SU-DHL-6 (cell line): ENCODE results near the gene PVR.

Source experiments
- H2AFZ ChIP-seq: fragments of 200-600 bp; sonication (generic); 2 replicates; pipeline ENCODE4 v1.6.1; 2014; ENCODE audit warnings: low read depth, mild to moderate bottlenecking, moderate library complexity, mixed read lengths, antibody characterized with exemption, low read length; ENCODE audit not compliant: severe bottlenecking
- H3F3A ChIP-seq: fragments of 200-600 bp; shearing (Covaris generic); 2 replicates; pipeline ENCODE4 v1.6.0; 2016; ENCODE audit warnings: antibody characterized with exemption, mild to moderate bottlenecking; ENCODE audit not compliant: insufficient read depth
- H3K27ac ChIP-seq: fragments of 200-600 bp; sonication (generic); 2 replicates; pipeline ENCODE4 v1.5.1; 2016; ENCODE audit warnings: low read depth, mild to moderate bottlenecking, low read length, moderate library complexity, mixed read lengths
- H3K27me3 ChIP-seq: fragments of 200-600 bp; sonication (generic), shearing (Covaris generic); 2 replicates; pipeline ENCODE4 v1.6.0; 2014; ENCODE audit warnings: mild to moderate bottlenecking, low read length
- H3K36me3 ChIP-seq: fragments of 200-600 bp; sonication (generic); 2 replicates; pipeline ENCODE4 v1.6.1; 2014; ENCODE audit warnings: mild to moderate bottlenecking, low read length, mixed read lengths
- H3K4me2 ChIP-seq: fragments of 300-600, 200-600 bp; shearing (Covaris generic), sonication (generic); 2 replicates; pipeline ENCODE4 v1.6.0; 2014; ENCODE audit warnings: low read length, low read depth, mild to moderate bottlenecking; ENCODE audit not compliant: poor library complexity, severe bottlenecking
- H3K4me3 ChIP-seq: fragments of 200-600 bp; sonication (generic); 2 replicates; pipeline ENCODE4 v1.5.1; 2014; ENCODE audit warnings: antibody characterized with exemption, low read length, mild to moderate bottlenecking, mixed read lengths; ENCODE audit not compliant: insufficient read depth, poor library complexity, severe bottlenecking
- H3K79me2 ChIP-seq: fragments of 200-600 bp; sonication (generic); 2 replicates; pipeline ENCODE4 v1.6.1; 2014; ENCODE audit warnings: mild to moderate bottlenecking, low read length, moderate library complexity; ENCODE audit not compliant: insufficient read depth
- H3K9ac ChIP-seq: fragments of 200-600 bp; sonication (generic); 2 replicates; pipeline ENCODE4 v1.7.0; 2014; ENCODE audit warnings: mild to moderate bottlenecking, low read length
- H3K9me2 ChIP-seq: fragments of 200-600 bp; sonication (generic); replicated peaks from 2 replicates; pipeline ENCODE4 v1.6.1; 2014; ENCODE audit warnings: low read length; ENCODE audit not compliant: insufficient read depth
- H3K9me3 ChIP-seq: fragments of 200-600 bp; sonication (generic); 2 replicates; pipeline ENCODE4 v1.6.1; 2014; ENCODE audit warnings: low read length, mixed read lengths; ENCODE audit not compliant: insufficient read depth
- H4K20me1 ChIP-seq: fragments of 200-600 bp; sonication (generic); 2 replicates; pipeline ENCODE4 v1.6.1; 2014; ENCODE audit warnings: low read depth, mild to moderate bottlenecking, antibody characterized with exemption, low read length, moderate library complexity, mixed read lengths
- EZH2phosphoT487 ChIP-seq: fragments of 200-600 bp; sonication (generic), shearing (Covaris generic); conservative IDR thresholded peaks from 2 replicates; pipeline ENCODE4 v1.6.1; 2018; ENCODE audit warnings: mild to moderate bottlenecking, antibody characterized with exemption, low read length, moderate library complexity, mixed read lengths
- TF ChIP-seq, protein P1 (sequence below): fragments of 200-600 bp; sonication (generic); IDR thresholded peaks from one replicate; pipeline ENCODE4 v1.5.1; 2017; ENCODE audit warnings: antibody characterized with exemption, mild to moderate bottlenecking, low read length, moderate library complexity; ENCODE audit not compliant: insufficient read depth, poor library complexity, severe bottlenecking

PVR gene

DNA sequence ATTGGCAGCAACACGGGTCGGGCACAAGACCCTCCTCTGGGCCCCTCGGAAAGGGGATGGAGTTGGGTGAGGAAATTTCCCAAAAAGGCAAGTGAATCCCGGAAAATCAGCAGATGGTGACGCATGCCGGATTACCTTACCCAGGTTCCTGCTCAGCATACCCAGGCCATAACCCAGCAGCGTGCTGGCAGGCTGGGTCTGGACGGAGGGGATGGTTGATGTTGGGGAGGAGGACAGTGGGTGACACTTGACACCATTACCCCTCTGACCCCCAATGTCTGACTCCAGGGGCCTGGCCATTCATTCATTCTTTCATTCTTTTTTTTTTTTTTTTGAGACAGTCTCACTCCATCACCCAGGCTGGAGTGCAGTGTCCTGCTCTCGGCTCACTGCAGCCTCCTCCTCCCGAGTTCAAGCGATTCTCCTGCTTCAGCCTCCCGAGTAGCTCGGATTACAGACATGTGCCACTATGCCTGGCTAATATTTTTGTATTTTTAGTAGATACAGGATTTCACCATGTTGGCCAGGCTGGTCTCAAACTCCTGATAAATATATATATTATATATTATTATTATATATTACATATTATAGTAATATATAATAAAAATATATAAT, 799 bp downstream of the PVR start:
- Histone ChIP-seq H3K36me3 (no peaks in the 10 kb centered on the region), H4K20me1 (no peaks in the 10 kb centered on the region), H2AFZ (no peak overlapping the region), H3F3A (no peaks in the 10 kb centered on the region), H3K9ac (no peak overlapping the region), H3K9me3 (no peaks in the 10 kb centered on the region), H3K4me2 (no peak overlapping the region), H3K27ac (no peak overlapping the region), H3K79me2 (no peaks in the 10 kb centered on the region), H3K4me3 (no peak overlapping the region), H3K9me2 (no peaks in the 10 kb centered on the region), H3K27me3 (no peaks in the 10 kb centered on the region)
- TF ChIP-seq, protein P1, sequence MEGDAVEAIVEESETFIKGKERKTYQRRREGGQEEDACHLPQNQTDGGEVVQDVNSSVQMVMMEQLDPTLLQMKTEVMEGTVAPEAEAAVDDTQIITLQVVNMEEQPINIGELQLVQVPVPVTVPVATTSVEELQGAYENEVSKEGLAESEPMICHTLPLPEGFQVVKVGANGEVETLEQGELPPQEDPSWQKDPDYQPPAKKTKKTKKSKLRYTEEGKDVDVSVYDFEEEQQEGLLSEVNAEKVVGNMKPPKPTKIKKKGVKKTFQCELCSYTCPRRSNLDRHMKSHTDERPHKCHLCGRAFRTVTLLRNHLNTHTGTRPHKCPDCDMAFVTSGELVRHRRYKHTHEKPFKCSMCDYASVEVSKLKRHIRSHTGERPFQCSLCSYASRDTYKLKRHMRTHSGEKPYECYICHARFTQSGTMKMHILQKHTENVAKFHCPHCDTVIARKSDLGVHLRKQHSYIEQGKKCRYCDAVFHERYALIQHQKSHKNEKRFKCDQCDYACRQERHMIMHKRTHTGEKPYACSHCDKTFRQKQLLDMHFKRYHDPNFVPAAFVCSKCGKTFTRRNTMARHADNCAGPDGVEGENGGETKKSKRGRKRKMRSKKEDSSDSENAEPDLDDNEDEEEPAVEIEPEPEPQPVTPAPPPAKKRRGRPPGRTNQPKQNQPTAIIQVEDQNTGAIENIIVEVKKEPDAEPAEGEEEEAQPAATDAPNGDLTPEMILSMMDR: no peak
- no peak for TF ChIP-seq EZH2phosphoT487

DNA sequence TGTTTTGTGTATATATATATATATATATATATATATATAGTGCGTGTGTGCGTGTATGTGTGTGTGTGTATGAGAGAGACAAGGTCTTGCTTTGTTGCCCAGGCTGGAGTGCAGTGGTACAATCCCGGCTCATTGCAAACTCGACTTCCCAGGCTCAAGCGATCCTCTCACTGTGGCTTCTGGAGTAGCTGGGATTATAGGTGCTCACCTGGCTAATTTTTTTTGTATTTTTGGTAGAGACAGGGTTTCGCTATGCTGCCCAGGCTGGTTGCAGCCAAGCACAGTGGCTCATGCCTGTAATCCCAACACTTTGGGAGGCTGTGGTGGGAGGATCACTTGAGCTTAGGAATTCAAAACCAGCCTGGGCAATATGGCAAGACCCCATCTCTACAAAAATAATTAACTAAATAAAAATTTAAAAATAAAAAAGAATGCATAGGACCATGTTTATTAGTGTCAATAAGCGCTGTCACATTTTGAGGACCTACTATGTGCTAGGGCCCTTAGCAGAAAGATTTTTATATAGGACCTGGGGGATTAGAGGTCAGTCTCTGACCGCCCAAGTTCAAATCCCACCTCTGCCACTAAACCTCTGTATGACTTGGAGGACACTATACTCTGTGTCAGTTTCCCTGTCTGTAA, 1.8 kb downstream of the PVR start:
- Histone ChIP-seq H3K4me3 (no peak overlapping the region), H3F3A (no peaks in the 10 kb centered on the region), H2AFZ (no peak overlapping the region), H3K4me2 (no peak overlapping the region), H4K20me1 (no peaks in the 10 kb centered on the region), H3K9me3 (no peaks in the 10 kb centered on the region), H3K36me3 (no peaks in the 10 kb centered on the region), H3K9me2 (no peaks in the 10 kb centered on the region), H3K9ac (no peak overlapping the region), H3K27ac (no peak overlapping the region), H3K79me2 (no peaks in the 10 kb centered on the region), H3K27me3 (no peaks in the 10 kb centered on the region)
- no peak for TF ChIP-seq EZH2phosphoT487
- TF ChIP-seq, protein P1: no peak

DNA sequence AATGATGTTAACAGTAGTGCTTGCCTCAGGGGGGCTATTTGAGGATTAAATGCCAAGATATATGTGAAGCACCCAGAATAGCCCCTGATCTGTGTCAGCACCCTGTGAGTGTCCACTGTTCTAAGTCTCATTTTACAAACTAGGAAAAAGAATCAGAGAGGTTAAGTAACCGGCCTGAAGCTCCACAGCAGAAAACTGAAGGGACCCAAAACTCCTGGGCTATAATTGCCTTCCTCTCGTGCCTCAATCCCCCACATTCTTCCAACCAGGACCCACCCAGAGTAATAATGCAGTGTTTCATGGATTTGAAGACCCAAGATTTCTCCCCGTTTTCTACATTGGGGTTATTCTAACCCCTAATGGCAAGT, 2.3 kb downstream of the PVR start:
- no peak for TF ChIP-seq EZH2phosphoT487
- TF ChIP-seq, protein P1: no peak
- Histone ChIP-seq H3K27ac (no peak overlapping the region), H3K9ac (no peak overlapping the region), H3K79me2 (no peaks in the 10 kb centered on the region), H3K4me2 (no peak overlapping the region), H4K20me1 (no peaks in the 10 kb centered on the region), H3F3A (no peaks in the 10 kb centered on the region), H3K9me2 (no peaks in the 10 kb centered on the region), H3K9me3 (no peaks in the 10 kb centered on the region), H2AFZ (no peak overlapping the region), H3K36me3 (no peaks in the 10 kb centered on the region), H3K4me3 (no peak overlapping the region), H3K27me3 (no peaks in the 10 kb centered on the region)
